Measurements from ENCODE around the gene TASP1.

- TF ChIP-seq CTCF (IDR thresholded peaks at IDR 0.05) (no peak), POLR2AphosphoS5 (IDR thresholded peaks at IDR 0.05) (no peak), POLR2A (IDR thresholded peaks at IDR 0.05; ENCODE audit: low read depth) (no peak), EP300 (IDR thresholded peaks at IDR 0.05) (no peak)
Observed at GRCh38 chr20:13416531-13416930, 222.2 kb downstream of the TASP1 start.

Data from esophagus muscularis mucosa (tissue), 4 donors.